Loucy (cell line): Measurements from ENCODE around the gene TMEM132C.

Experiments used
- CTCF ChIP-seq: fragments of 200-600 bp; sonication (generic); conservative IDR thresholded peaks from 2 replicates; pipeline ENCODE4 v1.5.1; 2014; ENCODE audit warnings: mild to moderate bottlenecking, antibody characterized with exemption, low read length
- EZH2phosphoT487 ChIP-seq: fragments of 200-600 bp; IDR thresholded peaks from 2 replicates; pipeline ENCODE4 v1.6.1; 2018; ENCODE audit warnings: antibody characterized with exemption, mild to moderate bottlenecking, moderate library complexity, borderline replicate concordance

GRCh38 chr12:128524439-128524838, 257.5 kb downstream of the TMEM132C start:
- no peak for TF ChIP-seq EZH2phosphoT487
- no peak for TF ChIP-seq CTCF
